GM19372 (cell line): Measurements from ENCODE around the gene ABHD6.
"Not testable (repeated sequence)": the region's sequence is repeated elsewhere in the genome, so short reads cannot be mapped to it uniquely, and the experiment has no call there.

ENCODE experiments used
- ATAC-seq: cut with Tn5 transposase; IDR thresholded peaks from one replicate; pipeline ENCODE4 v1.9.1; 2021; ENCODE audit warnings: mild to moderate bottlenecking, low read depth, moderate library complexity; ENCODE audit not compliant: unreplicated experiment

ABHD6 gene

GRCh38 chr3:58237238-58237940, at the start of gene ABHD6:
Gene ABHD6, plus strand, starts transcription at chr3:58237792. Its CDS starts 18,795 bp downstream, at chr3:58256587.
- ATAC-seq, result peak; percentile 61

- no peak for ATAC-seq
Measured at GRCh38 chr3:58188173-58188564, 49.4 kb upstream of the ABHD6 start.

GRCh38 chr3:58188921-58189451, 48.6 kb upstream of the ABHD6 start:
- ATAC-seq, result no peak

GRCh38 chr3:58189691-58190090, 47.9 kb upstream of the ABHD6 start:
- ATAC-seq, result no peak

- no peak for ATAC-seq
Measured at GRCh38 chr3:58190291-58190690, 47.3 kb upstream of the ABHD6 start.

- no peak for ATAC-seq
Measured at GRCh38 chr3:58190882-58191281, 46.7 kb upstream of the ABHD6 start.

- no peak for ATAC-seq
Measured at GRCh38 chr3:58191361-58191991, 46.1 kb upstream of the ABHD6 start.

- no peak for ATAC-seq
Measured at GRCh38 chr3:58192069-58192468, 45.5 kb upstream of the ABHD6 start.

- no peak for ATAC-seq
Measured at GRCh38 chr3:58193682-58194407, 43.7 kb upstream of the ABHD6 start.

GRCh38 chr3:58197588-58197987, 40.0 kb upstream of the ABHD6 start:
- no peak for ATAC-seq

GRCh38 chr3:58198362-58198761, 39.2 kb upstream of the ABHD6 start:
- no peak for ATAC-seq

- ATAC-seq, result no peak
Measured at GRCh38 chr3:58198804-58199203, 38.8 kb upstream of the ABHD6 start.

- ATAC-seq, result no peak
Measured at GRCh38 chr3:58200121-58200709, 37.4 kb upstream of the ABHD6 start.

GRCh38 chr3:58200846-58201355, 36.7 kb upstream of the ABHD6 start:
- no peak for ATAC-seq

GRCh38 chr3:58201451-58201850, 36.1 kb upstream of the ABHD6 start:
- not testable (repeated sequence) for ATAC-seq

GRCh38 chr3:58202917-58203360, 34.7 kb upstream of the ABHD6 start:
- ATAC-seq, result peak; percentile 67

- ATAC-seq, result no peak
Measured at GRCh38 chr3:58203541-58203940, 34.1 kb upstream of the ABHD6 start.

- no peak for ATAC-seq
Measured at GRCh38 chr3:58204720-58205119, 32.9 kb upstream of the ABHD6 start.

GRCh38 chr3:58205981-58206380, 31.6 kb upstream of the ABHD6 start:
- no peak for ATAC-seq

GRCh38 chr3:58206406-58207011, 31.1 kb upstream of the ABHD6 start:
- ATAC-seq, result no peak
